Measurements from ENCODE around the gene HDAC4. TPM values are rescaled to one million over a fixed set of nuclear protein-coding genes. Genes with fewer than 3 reads are reported as not detected.

Gene HDAC4
- total and polyA plus RNA-seq, 4 donors: 6.8 to 75.5 (median 30.2) TPM

DNA sequence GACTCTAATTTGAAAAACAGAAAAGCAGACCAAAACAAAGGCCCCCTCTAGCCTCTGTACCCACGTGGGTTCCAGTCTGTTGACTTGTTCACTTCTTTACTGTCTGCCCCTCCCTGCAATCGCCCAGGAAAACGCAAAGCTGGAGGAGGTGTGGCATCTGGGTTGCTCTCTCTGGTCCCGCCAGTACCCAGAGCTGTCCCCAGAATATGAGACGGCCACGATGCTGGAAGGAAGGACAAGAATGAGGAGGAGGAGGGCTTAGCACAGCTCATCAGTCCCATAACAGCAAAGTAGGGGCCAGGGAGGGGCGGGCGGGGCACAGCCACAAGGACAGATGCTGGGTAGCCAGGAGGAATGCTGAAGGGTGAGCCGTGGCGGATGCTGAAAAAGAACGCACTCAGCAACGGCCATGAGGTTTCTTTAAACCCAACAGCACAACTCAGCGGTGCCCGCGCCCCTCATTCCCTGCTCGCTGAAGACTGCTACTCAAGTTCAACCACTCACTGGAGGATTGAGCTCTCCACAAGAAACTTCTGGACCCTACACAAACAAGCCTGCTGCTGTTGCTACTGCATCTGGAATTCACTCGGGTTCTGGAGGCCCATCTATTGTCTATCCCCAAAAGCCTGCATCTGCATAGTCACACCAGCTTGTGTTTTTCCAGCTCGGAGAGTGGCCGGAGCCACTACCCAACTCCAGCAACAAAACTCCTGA lies 187.7 kb downstream of the HDAC4 start:
- WGBS, 2 donors: 85% methylated on average over 18 to 19 of the region's 19 CpGs
- Histone ChIP-seq H3K27me3 (ENCODE audit: control insufficient read depth in 1 of 2, insufficient read depth in 2 of 2, low read length in 1 of 2) (no peaks in the 10 kb centered on the region), H3K4me1 (ENCODE audit: control insufficient read depth in 1 of 2, insufficient read depth in 2 of 2, low read length in 2 of 2) (no peaks in the 10 kb centered on the region), H3K4me3 (ENCODE audit: low read length in 2 of 2) (no peak overlapping the region), H3K27ac (ENCODE audit: low read depth in 1 of 2, low read length in 2 of 2) (no peak overlapping the region), H3K9me3 (ENCODE audit: control insufficient read depth, low read length) (no peaks in the 10 kb centered on the region), H3K36me3 (ENCODE audit: control insufficient read depth in 1 of 2, insufficient read depth in 2 of 2, low read length in 1 of 2) (no peaks in the 10 kb centered on the region)
- no peak for DNase-seq
- intact Hi-C loops (cut with DNase I): no loop called here
- ATAC-seq (ENCODE audit: low FRiP score): no peak

DNA sequence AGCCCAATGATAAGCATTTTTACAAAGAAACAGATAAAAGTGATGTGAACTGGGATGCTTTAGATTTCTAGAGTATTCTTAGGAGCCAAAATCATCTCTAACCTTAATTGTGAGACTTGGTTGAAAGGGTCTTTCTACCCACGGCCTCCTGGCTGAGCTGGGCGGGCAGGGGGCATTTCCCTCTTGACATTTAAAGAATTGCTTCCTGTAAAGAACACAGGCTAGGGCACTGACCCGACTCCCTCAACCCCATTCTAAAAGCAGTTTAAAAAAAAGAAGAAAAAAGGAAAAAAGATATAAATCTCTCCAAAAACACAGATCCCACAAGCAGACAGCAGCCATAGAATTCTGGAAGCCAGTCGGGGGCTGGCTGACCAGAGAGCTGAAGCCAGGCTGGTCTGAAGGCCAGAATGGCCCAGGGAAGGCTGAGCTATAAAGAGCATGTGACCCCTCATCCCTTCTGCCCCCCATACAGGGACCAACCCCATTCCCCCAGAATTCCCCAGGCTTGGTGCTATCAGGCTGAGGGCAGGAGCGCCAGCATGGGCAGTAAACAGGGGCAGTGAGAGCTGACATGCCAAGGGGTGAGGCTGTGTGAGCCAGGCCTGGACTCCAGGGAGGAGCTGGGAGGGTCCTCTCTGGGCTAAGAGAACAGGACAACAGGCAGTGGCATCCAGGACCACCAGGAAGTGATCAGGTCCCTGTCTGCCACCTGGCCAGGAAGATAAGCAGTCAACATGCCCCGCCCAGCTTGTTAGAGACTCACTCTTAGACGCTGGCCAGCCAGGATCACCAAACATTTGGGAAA lies 188.5 kb downstream of the HDAC4 start:
- DNase-seq: no peak
- intact Hi-C loops (cut with DNase I): no loop called here
- 88 to 93% methylated on average over 7 of the region's 7 CpGs for WGBS, 2 donors
- no peaks in the 10 kb centered on the region for H3K4me1 ChIP-seq (ENCODE audit: control insufficient read depth in 1 of 2, insufficient read depth in 2 of 2, low read length in 2 of 2)
- H3K27ac ChIP-seq (ENCODE audit: low read depth in 1 of 2, low read length in 2 of 2): no peak overlapping the region
- no peaks in the 10 kb centered on the region for H3K27me3 ChIP-seq (ENCODE audit: control insufficient read depth in 1 of 2, insufficient read depth in 2 of 2, low read length in 1 of 2)
- H3K36me3 ChIP-seq (ENCODE audit: control insufficient read depth in 1 of 2, insufficient read depth in 2 of 2, low read length in 1 of 2): no peaks in the 10 kb centered on the region
- ATAC-seq (ENCODE audit: low FRiP score): no peak
- no peak overlapping the region for H3K4me3 ChIP-seq (ENCODE audit: low read length in 2 of 2)
- H3K9me3 ChIP-seq (ENCODE audit: control insufficient read depth, low read length): no peaks in the 10 kb centered on the region

DNA sequence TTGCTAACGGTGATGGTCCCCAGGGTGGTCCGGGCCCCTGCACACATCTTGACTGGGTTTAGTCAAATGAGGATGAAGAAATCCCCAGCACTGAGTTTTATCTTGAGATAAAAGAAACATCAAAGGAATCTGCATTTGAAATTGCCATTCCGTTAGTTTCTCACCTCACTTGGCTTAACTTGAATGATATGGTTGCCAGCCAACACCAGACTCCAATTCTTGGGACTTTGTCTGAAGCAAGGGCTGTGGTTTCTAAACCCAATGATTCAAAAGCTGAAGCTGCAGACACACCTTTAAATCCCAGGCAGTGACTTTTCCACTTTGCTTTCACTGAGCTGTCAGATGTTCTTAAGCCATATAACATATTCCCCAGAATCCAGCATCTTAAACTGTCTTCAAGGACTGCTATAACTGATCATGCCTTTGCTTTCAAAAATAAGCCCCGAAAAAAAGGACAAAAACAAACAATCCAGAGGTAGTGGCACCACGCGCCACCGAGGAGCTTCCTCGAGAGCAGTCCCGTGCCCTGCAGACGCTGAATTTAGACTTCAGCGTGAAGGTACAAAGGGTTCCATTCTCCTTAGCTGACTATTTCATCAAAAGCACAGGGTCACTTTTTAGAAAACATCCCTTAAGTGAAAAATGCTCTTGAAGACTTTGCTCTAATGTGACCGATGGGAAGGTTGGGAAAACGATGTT lies 189.3 kb downstream of the HDAC4 start:
- Histone ChIP-seq H3K36me3 (ENCODE audit: control insufficient read depth in 1 of 2, insufficient read depth in 2 of 2, low read length in 1 of 2) (no peaks in the 10 kb centered on the region), H3K4me3 (ENCODE audit: low read length in 2 of 2) (no peak overlapping the region), H3K27me3 (ENCODE audit: control insufficient read depth in 1 of 2, insufficient read depth in 2 of 2, low read length in 1 of 2) (no peaks in the 10 kb centered on the region), H3K4me1 (ENCODE audit: control insufficient read depth in 1 of 2, insufficient read depth in 2 of 2, low read length in 2 of 2) (no peaks in the 10 kb centered on the region), H3K27ac (ENCODE audit: low read depth in 1 of 2, low read length in 2 of 2) (no peak overlapping the region), H3K9me3 (ENCODE audit: control insufficient read depth, low read length) (no peaks in the 10 kb centered on the region)
- DNase-seq (no peak), ATAC-seq (ENCODE audit: low FRiP score) (no peak)
- intact Hi-C loops (cut with DNase I): no loop called here
- 82 to 83% methylated on average over 13 of the region's 13 CpGs for WGBS, 2 donors

DNA sequence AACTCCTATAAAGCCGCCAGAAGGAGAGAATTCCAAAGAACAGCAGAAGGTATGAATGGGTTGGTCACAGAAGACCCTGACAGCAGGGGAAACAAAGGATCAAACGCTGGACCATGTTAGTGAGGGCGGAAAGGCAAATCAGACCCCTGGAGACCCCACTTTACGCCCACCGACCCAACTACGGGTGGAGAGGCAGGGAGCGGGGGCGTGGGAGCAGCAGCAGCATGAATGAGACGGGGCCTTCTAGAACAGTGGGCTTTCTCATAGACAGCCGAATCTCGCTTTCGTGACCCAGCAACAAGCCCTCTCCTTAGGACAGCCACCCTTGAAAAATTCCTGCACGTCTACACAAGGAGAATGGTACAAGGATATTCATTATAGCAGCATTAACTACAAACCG lies 191.0 kb downstream of the HDAC4 start:
- Histone ChIP-seq H3K9me3 (ENCODE audit: control insufficient read depth, low read length) (no peaks in the 10 kb centered on the region), H3K27ac (ENCODE audit: low read depth in 1 of 2, low read length in 2 of 2) (no peak overlapping the region), H3K4me1 (ENCODE audit: control insufficient read depth in 1 of 2, insufficient read depth in 2 of 2, low read length in 2 of 2) (no peaks in the 10 kb centered on the region), H3K27me3 (ENCODE audit: control insufficient read depth in 1 of 2, insufficient read depth in 2 of 2, low read length in 1 of 2) (no peaks in the 10 kb centered on the region), H3K36me3 (ENCODE audit: control insufficient read depth in 1 of 2, insufficient read depth in 2 of 2, low read length in 1 of 2) (no peaks in the 10 kb centered on the region), H3K4me3 (ENCODE audit: low read length in 2 of 2) (no peak overlapping the region)
- ATAC-seq (ENCODE audit: low FRiP score): no peak
- 95 to 97% methylated on average over 14 of the region's 14 CpGs for WGBS, 2 donors
- intact Hi-C loops (cut with DNase I): no loop called here
- DNase-seq: no peak

DNA sequence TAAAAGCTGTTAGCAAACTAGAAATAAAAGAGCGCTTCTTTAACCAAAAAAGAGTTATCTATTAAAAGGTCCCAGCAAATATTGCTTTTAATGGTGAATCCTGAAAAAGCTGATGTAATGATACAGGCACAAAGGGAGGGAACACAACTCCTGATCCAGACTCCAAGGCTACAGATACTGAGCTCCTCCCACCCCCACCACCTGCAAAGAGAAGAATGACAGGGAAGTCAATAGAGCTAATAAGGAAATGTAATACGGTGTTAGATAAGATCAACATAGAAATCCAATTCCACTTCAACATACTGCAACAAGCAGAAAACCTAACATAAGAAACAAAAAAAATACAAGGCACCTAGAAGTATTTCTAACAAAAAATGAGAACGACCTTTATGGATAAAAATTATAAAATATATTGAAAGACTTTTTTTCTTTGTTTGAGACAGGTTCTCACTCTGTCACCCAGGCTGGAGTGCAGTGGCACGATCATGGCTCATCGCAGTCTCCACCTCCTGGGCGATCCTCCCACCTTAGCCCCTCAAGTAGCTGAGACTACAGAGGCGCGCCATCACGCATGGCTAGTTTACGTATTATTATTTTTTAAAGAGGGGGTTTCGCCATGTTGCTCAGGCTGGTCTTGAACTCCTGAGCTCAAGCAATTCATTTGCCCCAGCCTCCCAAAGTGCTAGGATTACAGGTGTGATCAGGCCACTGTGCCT lies 192.2 kb downstream of the HDAC4 start:
- no peak overlapping the region for H3K27ac ChIP-seq (ENCODE audit: low read depth in 1 of 2, low read length in 2 of 2)
- WGBS, 2 donors: 97% methylated on average over 11 of the region's 11 CpGs
- intact Hi-C loops (cut with DNase I): no loop called here
- H3K27me3 ChIP-seq (ENCODE audit: control insufficient read depth in 1 of 2, insufficient read depth in 2 of 2, low read length in 1 of 2): no peaks in the 10 kb centered on the region
- H3K4me1 ChIP-seq (ENCODE audit: control insufficient read depth in 1 of 2, insufficient read depth in 2 of 2, low read length in 2 of 2): no peaks in the 10 kb centered on the region
- ATAC-seq (ENCODE audit: low FRiP score) (no peak), DNase-seq (no peak)
- H3K9me3 ChIP-seq (ENCODE audit: control insufficient read depth, low read length): no peaks in the 10 kb centered on the region
- H3K36me3 ChIP-seq (ENCODE audit: control insufficient read depth in 1 of 2, insufficient read depth in 2 of 2, low read length in 1 of 2): no peaks in the 10 kb centered on the region
- H3K4me3 ChIP-seq (ENCODE audit: low read length in 2 of 2): no peak overlapping the region

DNA sequence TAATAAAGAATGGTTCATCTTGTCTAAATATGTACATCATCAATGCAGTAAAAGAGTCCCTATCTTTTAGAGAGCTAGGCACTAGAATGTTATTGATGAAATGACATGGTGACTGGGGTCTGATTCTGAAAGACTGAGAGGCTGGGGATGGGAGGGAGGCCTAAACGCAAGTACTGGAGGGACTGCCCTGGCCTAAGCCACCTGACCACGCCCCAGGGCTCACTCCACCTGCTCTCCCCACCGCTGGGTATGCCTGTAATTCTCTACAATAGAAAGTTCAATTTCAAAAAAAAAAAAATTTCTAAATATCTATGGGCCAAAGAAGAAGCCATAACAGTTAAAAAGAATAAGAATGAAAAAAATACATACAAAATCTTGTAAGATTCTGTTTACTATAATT lies 194.0 kb downstream of the HDAC4 start:
- Histone ChIP-seq H3K36me3 (ENCODE audit: control insufficient read depth in 1 of 2, insufficient read depth in 2 of 2, low read length in 1 of 2) (no peaks in the 10 kb centered on the region), H3K4me1 (ENCODE audit: control insufficient read depth in 1 of 2, insufficient read depth in 2 of 2, low read length in 2 of 2) (no peaks in the 10 kb centered on the region), H3K4me3 (ENCODE audit: low read length in 2 of 2) (no peak overlapping the region), H3K27ac (ENCODE audit: low read depth in 1 of 2, low read length in 2 of 2) (no peak overlapping the region), H3K9me3 (ENCODE audit: control insufficient read depth, low read length) (no peaks in the 10 kb centered on the region), H3K27me3 (ENCODE audit: control insufficient read depth in 1 of 2, insufficient read depth in 2 of 2, low read length in 1 of 2) (no peaks in the 10 kb centered on the region)
- DNase-seq (no peak), ATAC-seq (ENCODE audit: low FRiP score) (no peak)
- WGBS, 2 donors: 95 to 97% methylated on average over 3 of the region's 3 CpGs
- intact Hi-C loops (cut with DNase I): no loop called here

DNA sequence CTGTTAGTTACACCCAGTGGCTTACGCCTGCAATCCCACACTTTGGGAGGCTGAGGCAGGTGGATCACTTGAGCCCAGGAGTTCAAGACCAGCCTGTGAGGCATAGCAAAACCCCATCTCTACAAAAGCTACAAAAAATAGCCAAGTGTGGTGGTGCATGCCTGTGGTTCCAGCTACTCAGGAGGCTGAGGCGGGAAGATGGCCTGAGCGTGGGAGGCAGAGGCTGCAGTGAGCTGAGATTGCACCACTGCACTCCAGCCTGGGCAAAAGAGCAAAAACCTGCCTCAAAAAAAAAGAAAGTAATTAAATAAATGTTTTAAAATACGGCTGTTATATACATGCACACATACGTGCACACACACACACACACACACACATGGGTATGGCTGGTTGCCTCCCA lies 194.8 kb downstream of the HDAC4 start:
- no peak for DNase-seq
- H3K27ac ChIP-seq (ENCODE audit: low read depth in 1 of 2, low read length in 2 of 2): no peak overlapping the region
- no peak for ATAC-seq (ENCODE audit: low FRiP score)
- WGBS, 2 donors: 92 to 97% methylated on average over 5 of the region's 5 CpGs
- intact Hi-C loops (cut with DNase I): no loop called here
- no peaks in the 10 kb centered on the region for H3K4me1 ChIP-seq (ENCODE audit: control insufficient read depth in 1 of 2, insufficient read depth in 2 of 2, low read length in 2 of 2)
- no peaks in the 10 kb centered on the region for H3K27me3 ChIP-seq (ENCODE audit: control insufficient read depth in 1 of 2, insufficient read depth in 2 of 2, low read length in 1 of 2)
- H3K9me3 ChIP-seq (ENCODE audit: control insufficient read depth, low read length): no peaks in the 10 kb centered on the region
- no peak overlapping the region for H3K4me3 ChIP-seq (ENCODE audit: low read length in 2 of 2)
- H3K36me3 ChIP-seq (ENCODE audit: control insufficient read depth in 1 of 2, insufficient read depth in 2 of 2, low read length in 1 of 2): no peaks in the 10 kb centered on the region

GRCh38 chr2:239204876-239205468 lies 195.8 kb downstream of the HDAC4 start:
- H3K4me1 ChIP-seq (ENCODE audit: control insufficient read depth in 1 of 2, insufficient read depth in 2 of 2, low read length in 2 of 2): no peaks in the 10 kb centered on the region
- intact Hi-C loops (cut with DNase I): no loop called here
- ATAC-seq (ENCODE audit: low FRiP score) (no peak), DNase-seq (no peak)
- H3K27ac ChIP-seq (ENCODE audit: low read depth in 1 of 2, low read length in 2 of 2): no peak overlapping the region
- no peak overlapping the region for H3K4me3 ChIP-seq (ENCODE audit: low read length in 2 of 2)
- 70 to 76% methylated on average over 11 of the region's 11 CpGs for WGBS, 2 donors
- H3K27me3 ChIP-seq (ENCODE audit: control insufficient read depth in 1 of 2, insufficient read depth in 2 of 2, low read length in 1 of 2): no peaks in the 10 kb centered on the region
- no peaks in the 10 kb centered on the region for H3K9me3 ChIP-seq (ENCODE audit: control insufficient read depth, low read length)
- H3K36me3 ChIP-seq (ENCODE audit: control insufficient read depth in 1 of 2, insufficient read depth in 2 of 2, low read length in 1 of 2): no peaks in the 10 kb centered on the region
